ENCODE data around the gene CELSR1. TPM values are rescaled to one million over a fixed set of nuclear protein-coding genes. Genes with fewer than 3 reads are reported as not detected.
A peak's percentile ranks its signal among the peaks of the same experiment; 100 is the strongest.

CELSR1 gene
- polyA plus RNA-seq, 3 donors = 24.4 to 31.0 (median 26.7) TPM

DNA sequence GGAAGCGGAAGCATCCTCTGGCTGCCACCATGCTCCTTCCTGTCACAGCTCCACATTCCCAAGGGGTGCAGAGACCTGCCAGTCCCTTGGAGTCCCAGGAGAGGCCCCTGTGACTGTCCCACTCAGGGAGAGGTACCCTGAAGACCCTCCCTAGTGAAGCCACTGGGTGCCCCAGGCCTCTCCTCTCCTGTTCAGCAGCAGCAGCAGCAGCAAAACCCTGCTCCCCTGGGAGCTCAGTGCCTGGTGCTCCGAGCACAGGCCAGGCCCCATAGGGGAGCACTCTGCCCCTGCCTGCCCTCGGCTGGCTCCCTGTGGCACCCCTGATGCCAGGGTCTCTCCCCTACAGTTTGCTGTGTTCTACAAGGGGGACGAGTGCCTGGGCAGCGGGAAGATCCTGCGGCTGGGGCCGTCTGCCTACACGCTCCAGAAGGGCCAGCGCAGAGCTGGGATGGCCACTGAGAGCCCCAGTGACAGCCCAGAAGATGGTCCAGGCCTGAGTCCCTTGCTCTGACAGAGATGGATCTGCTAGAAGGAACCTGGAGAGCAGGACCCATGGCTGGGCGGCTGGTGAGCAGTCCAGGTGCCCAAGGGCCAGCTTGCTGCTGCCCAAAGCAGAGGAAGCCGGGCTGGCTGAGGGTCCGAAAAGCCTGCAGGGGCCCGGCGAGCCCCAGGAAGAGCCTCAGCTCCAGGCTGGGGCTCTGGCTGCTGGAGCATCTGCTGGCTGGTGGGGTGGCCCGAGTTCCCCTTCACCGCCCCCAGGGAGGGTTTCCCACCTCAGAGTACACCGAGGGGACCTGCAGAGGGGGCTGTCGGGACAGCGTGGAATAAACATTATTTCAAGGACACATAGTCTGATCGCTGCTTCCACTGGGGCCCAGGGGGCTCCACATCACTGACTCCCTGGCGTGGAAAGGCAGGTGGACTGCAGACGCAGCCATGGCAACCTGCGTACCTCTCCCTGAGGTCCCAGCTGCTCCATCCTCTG is 180.6 kb downstream of the CELSR1 start:
- no peak for DNase-seq (ENCODE audit: extremely low read depth in 1 of 11, low read depth in 9 of 11, low spot score in 4 of 11)

DNA sequence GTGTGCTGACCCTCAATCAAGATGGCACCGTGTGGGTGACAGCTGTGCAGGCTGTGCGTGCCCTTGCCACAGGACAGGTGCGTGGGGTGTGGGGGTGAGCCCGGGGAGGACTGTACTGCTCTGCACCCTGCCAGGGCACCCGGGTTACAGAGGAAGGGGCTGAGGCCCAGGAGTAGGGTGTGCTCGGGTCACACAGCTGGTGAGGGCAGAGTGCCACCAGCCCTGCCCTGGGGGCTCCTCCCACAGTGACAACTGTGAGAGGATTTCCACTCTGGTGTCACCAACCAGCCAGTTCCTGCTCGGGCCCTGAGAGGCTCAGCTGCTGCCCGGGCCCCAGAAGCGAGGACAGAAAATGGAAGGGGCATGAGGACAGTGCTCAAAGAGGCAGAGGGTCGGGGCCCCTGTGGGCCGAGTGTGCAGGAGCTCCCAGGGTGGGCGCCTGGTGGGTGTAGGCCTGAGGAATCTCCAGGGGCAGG is 181.4 kb downstream of the CELSR1 start:
- DNase-seq (ENCODE audit: extremely low read depth in 1 of 11, low read depth in 9 of 11, low spot score in 4 of 11) = no peak

DNA sequence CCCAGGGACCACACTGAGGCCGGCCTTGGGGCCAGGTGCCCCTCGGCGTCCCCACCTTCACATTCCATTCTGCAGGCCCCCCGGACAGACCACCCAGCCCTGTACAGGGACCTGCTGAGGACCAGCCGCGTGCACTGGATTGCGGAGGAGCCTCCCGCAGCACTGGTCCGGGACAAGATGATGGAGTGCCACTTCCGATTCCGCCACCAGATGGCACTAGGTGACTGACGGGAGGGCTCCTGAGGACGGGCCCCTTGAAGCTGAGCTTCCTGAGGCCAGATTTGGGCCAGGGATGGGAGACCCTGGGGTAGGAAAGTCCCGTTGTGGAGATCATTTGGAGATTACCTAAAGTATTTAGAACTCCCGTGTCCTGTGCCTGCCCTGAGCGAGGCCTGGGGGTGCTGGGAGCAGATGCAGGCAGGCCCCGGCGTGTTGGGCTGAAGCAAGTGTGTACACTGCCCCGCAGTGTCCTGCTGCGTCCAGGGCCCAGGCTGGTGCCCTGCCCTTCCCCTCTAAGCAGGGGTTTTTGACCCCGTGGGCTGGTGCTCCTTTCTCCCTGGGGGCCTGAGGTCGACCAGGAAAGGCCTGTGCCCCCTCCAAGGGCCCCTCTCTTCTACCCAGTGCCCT is 181.9 kb downstream of the CELSR1 start:
- DNase-seq (ENCODE audit: extremely low read depth in 1 of 11, low read depth in 9 of 11, low spot score in 4 of 11) = peak in 4 of 11 donors; percentile 52 to 71 (median 67)

DNA sequence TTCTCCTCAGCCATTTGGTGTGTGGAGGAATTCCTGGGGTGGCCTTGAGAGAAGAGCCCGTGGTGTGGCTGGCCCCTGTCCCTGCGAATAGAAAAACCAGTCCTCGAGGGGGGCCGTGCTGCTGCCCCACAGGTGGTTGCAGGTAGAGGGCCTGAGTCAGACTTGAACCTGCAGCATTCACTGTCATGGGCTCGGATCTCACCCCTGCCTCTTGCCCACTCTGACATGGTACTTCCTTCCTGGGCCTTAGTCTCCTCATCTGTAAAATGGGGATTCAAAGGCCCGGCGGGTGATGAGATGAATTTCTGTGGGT is 182.5 kb downstream of the CELSR1 start:
- DNase-seq (ENCODE audit: extremely low read depth in 1 of 11, low read depth in 9 of 11, low spot score in 4 of 11) = no peak

DNA sequence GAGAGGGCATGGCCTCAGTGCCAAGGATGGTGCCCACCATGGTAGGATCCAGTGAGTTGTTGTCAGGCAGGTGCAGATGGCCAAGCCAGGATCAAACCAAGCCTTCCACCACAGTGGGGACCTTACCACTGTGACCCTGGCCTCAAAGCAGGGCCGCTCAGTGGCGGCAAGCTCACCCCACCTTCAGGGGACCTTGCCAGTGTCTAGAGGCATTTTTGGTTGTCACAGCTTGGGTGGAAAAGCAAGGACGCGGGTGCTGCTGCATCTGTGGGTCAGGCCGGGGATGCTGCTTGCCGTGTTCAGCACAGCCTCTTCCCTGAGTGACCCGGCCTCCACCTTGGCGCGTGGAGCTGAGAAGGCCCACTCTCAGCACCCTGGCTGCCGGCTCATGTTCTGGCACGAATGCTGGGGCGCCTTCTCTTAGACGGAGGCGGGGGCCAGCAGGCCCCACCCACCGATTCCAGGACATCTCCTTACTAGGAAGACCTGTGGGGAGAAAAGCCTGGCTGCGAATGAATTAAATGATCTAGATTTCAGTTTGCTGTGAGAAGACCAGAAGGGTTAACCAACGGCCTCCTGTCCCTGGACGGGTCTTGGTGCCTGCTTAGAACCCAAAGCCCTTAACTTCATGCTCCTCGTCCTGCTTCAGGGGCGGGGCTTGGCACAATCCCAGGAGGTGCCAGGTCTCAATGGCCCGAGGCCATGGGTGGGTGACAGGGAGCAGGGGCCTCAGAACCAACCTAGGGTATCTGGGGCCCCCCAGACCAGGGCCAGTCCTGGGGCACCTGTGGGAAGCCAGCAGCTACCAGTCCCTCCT is 183.0 kb downstream of the CELSR1 start:
- DNase-seq (ENCODE audit: extremely low read depth in 1 of 11, low read depth in 9 of 11, low spot score in 4 of 11) = no peak

DNA sequence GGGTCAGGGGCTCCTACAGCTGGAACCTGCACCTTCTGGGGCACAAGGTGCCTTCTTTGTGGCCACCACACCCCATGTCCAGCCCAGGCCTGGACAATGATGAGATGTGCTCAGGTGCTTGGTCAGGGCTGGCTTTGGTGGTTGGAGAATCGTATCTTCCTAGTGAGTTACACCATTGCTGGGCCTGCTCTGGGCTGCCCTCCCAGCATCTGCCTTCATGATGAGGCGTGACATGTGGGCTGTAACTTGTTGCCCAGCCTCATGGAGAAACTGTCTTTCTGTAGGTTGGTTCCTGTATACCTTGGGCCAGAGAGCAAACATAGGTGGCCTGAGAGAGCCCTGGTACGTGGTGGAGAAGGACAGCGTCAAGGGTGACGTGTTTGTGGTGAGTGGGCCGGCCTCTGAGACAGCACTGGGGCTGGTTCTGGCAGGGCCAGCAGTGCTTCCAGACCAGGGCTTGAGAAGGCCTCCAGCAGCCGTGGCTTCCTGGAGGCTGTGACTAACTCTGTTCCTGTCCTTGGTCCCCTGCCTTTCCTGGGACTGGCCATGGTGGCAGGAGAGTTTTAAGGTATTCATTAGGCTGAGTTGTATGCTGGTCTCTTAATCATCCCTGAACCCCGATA is 183.8 kb downstream of the CELSR1 start:
- no peak for DNase-seq (ENCODE audit: extremely low read depth in 1 of 11, low read depth in 9 of 11, low spot score in 4 of 11)

DNA sequence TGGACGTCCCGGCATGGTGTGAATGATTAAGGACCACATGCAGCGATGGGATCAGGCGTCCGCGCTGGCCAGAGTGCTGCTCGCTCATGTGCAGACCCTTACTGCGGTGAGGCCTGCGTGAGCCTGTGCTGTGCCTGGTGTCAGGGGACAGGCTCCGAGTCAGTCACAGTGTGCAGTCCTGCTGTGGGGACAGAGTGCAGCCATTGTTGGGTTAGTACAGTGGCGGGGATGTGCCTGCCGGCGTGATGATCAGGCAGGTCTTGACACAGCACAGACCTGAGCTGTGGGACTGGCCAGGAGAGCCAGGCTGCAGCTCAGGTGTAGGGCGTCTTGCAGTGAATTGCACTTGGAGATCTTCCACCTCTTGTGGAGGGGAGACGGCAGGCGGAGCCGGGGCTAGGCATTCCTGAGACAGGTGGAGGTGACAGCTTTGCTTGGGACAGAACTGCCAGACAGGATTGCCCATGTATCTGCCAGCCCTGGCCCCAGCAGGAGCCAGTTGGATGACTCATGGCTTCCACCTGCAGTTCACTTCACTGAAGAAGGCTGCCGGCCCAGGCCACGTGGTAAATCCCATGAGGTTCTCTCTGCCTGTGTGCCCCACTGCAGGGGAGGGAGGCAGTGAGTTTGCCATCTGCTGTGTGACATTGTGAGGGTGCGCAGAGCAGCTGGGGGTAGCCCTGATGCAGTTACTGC is 184.6 kb downstream of the CELSR1 start:
- DNase-seq (ENCODE audit: extremely low read depth in 1 of 11, low read depth in 9 of 11, low spot score in 4 of 11) = no peak

DNA sequence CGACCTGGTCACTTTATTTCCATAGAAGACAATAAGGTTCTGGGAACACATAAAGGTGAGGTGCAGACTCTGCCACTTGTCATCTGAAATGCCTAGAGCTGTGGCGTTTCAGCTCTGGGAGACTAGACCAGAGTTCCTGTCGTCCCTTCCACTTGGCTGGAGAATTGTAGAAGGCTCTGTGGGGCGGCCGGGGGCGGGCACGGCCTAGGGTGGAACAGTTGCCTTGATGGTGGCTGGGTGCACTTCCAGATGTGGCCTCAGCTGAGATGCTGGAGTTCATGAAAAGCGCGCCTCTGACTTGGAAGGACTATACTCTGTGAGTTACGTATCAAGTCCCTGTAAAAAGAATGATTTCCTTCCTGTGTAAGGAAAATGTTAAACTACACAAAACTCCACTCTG is 185.1 kb downstream of the CELSR1 start:
- no peak for DNase-seq (ENCODE audit: extremely low read depth in 1 of 11, low read depth in 9 of 11, low spot score in 4 of 11)

DNA sequence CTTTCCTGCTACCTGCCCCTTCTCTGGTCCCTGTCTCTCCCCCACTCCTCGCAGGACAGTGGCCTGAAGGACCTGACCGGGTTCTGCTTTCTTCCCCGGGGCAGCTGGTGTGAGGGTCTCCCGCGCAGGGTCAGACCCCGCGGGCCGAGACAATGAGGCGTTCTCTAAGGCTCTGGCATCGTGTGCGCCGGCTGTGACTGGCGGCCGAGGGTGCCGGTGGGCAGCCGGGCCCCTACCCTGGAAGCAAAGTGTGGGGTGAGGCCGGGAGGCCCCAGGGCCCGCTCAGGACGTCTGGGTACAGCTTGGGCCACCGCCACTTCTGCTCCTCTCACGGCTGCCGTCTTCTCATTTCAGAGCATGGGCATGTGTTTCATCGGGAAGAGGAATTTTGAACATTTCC is 185.7 kb downstream of the CELSR1 start:
- DNase-seq (ENCODE audit: extremely low read depth in 1 of 11, low read depth in 9 of 11, low spot score in 4 of 11) = no peak

DNA sequence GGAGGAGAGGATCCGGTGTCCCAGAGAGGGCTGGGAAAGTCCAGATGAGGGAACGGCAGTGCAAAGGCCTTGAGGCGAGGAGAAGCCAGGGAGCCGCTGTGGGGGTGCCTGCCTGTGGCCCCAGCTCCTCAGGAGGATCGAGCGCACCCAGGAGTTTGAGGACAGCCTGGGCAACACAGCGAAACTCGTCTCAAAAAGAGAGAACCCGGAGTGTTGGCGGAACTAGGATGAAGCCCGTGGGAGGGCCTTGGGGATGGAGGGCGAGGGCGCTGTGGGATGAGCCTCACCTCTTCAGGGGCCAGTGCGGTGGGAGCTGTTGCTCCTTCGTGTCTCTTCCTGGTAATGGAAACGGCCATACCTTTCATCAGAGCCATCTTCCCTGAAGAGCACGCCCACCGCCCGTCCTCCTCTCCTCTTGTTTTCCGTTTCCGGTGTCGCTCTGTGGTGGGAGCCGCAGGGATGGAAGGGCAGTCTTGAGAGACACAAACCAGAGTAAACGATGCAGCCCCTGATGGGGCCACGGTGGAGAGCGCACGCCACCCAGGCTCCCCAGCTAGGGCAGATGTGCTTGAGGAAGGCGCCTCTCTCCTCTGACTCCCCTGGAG is 186.2 kb downstream of the CELSR1 start:
- no peak for DNase-seq (ENCODE audit: extremely low read depth in 1 of 11, low read depth in 9 of 11, low spot score in 4 of 11)

DNA sequence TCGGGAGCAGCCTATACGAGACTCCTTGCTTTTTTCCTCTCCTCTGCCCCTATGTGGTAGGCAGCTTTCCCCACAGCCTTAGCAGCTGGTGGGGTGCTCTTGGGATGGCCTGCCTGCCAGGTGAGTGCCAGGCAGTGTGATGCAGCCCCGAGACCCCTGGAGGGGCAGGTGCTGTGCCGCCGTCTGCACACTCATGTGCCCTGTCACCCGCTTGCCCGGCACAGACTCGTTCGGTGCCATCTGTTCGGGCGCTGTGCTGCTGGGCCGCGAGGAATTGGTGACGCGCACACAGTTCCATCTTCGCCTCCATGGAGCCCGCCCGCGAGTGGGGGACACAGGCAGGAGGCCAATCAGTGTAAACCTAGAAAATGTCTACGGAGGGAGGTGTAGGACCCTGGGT is 186.8 kb downstream of the CELSR1 start:
- no peak for DNase-seq (ENCODE audit: extremely low read depth in 1 of 11, low read depth in 9 of 11, low spot score in 4 of 11)

DNA sequence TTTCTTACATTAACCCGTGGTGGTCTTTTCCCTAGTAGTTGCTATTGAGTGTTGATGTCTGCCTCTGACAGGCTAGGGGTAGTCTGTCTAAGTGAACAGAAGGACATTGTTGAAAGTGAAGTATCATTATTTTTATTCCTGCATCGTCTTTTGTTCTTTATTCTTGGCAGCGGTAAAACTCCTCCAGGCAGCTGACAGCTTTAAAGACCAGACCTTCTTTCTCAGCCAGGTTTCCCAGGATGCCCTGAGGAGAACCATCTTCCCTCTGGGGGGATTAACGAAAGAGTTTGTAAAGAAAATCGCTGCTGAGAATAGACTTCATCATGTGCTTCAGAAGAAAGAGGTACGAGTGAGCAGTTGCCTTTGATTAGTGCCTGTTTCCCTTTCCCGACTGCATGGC is 187.3 kb downstream of the CELSR1 start:
- DNase-seq (ENCODE audit: extremely low read depth in 1 of 11, low read depth in 9 of 11, low spot score in 4 of 11) = no peak

DNA sequence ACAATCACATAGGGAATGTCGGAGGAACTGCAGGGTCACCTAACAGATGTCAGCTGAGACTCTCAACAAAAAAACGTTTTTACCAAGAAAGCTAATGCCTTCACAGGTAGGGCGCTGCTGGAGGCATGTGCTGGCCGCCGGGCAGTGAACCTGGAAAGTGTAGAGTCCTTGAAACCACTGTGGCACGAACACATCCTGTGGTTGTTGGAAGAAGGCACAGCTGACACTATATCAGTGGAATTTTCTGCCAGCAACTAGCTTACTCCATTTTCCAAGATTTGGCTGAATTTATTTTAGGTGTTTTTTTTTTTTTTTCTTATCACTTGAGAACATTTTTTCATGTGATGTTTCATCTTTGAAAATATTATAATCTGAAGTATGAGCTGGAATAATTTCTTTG is 187.7 kb downstream of the CELSR1 start:
- no peak for DNase-seq (ENCODE audit: extremely low read depth in 1 of 11, low read depth in 9 of 11, low spot score in 4 of 11)

DNA sequence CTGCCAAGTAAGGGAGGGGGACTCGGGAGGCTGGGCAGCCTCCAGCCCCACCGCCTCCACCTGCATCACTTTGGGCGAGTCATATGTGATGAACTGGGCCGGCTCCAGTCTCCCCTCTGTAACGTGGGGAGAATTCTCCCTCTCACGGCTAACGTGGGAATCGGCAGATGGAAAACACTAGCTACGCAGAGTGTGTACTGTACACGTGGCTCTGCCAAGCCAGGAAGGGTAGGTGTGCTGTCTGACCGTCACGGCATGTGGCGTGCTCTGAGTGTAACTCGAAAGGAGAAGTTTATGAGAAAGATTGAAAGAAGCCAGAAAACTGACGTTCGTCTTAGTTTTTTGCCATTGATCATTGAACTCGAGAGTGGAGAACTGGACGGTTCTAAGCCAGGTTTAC is 188.2 kb downstream of the CELSR1 start:
- DNase-seq (ENCODE audit: extremely low read depth in 1 of 11, low read depth in 9 of 11, low spot score in 4 of 11) = no peak

DNA sequence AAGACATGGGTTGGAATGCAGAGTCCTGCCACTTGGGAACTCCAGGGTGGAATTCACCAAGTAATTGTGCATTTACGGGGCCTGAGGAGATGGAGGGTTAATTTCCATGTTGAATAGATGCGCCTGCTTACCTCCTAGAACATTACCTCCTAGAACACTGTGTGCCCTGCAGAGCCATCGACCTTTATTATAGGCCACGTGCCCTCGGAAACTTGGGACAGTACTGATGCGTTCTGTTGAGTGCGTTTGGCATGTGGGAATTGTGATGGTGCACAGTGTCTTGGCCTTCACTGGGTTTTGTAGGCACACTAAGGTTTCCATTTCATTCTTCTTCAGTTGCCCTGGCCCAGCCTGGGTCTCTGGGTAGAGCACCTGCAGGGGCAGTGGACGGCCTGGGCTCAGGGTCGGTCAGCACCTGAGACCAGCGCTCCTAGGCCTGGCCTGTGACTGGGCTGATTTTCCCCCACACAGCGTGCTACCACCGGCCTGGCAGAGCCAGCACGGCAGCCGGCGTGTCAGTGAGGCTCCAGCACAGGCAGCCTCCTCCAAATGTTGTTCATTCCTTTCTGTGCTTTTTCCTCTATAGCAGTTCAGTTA is 189.2 kb downstream of the CELSR1 start:
- DNase-seq (ENCODE audit: extremely low read depth in 1 of 11, low read depth in 9 of 11, low spot score in 4 of 11) = no peak

DNA sequence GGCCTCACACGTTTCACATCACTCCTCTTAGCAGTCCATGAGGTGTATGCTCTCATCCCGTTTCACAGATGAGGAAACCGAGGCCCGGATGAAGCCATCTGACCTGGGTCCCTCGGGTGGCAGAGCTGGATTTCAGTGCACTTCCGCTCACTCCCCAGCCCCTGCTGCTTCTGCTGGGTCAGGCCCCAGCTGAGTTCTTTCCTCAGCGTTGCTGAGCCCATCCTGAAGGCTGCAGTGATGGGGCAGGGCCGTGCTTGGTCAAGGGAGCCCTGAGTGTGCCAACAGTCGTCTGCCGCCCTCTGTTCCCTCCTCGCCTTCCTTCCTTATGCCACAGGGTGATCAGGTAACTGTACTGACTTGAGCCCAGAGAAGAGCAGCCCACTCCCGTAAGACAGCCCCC is 189.8 kb downstream of the CELSR1 start:
- DNase-seq (ENCODE audit: extremely low read depth in 1 of 11, low read depth in 9 of 11, low spot score in 4 of 11) = no peak

DNA sequence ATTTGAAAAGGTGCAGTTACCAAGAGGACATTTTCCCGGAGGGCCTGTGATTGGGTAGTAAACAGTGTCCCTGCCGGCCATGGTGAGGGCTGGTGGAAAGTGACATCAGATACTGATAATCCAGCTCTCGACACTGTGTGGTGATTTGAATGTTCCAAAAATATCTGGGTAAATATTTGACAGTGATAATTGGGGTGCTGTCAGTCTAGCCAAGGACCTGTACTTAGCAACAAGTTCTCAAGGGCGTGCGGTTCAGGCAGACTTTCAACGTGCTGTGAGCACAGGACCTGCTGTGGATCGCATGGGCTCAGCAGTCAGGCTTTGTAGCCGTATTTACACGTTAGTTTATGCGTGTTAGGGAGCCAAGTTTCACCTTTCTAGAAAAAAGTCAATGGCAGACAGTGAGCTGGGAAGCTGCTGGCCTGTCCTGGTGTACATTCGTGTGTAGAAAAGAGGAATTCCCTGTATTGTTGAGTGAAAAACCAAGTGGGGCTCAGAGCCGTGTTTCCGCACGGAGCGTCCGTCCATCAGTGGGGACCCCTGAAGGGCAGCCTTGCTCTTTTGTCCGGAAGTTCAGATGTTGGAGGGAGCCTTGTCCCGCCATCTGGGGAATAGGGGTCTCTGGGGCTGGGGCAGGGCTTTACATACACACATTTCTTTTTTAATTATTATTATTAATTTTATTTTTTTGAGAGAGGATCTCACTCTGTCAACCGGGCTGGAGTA is 190.6 kb downstream of the CELSR1 start:
- DNase-seq (ENCODE audit: extremely low read depth in 1 of 11, low read depth in 9 of 11, low spot score in 4 of 11) = no peak

Data from renal cortex interstitium (tissue), 11 donors.